Measurements from ENCODE around the gene PKP1.

PKP1 gene

DNA sequence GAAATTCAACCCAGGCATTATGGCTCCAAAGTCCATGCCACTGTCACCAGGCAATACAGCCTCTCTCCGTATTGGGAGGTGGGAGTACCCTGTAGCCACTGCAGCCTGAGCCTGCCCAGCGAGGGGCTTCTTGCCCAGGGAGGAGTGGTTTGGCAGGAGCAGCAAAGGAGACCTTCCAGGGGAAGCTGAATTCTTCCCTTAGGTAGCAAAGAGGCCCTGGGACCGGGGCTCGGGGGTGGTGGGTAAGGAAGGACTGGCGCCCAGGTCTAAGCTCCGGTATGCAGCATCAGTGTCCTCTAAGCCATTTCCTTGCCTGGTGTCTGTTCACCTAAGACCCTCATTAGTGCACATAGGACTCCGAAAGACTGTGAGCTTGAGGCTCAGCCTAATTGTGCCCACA is 77.2 kb downstream of the PKP1 start:
- TF ChIP-seq ZFX (IDR thresholded peaks at IDR 0.05): no peak
- TF ChIP-seq, protein P1, sequence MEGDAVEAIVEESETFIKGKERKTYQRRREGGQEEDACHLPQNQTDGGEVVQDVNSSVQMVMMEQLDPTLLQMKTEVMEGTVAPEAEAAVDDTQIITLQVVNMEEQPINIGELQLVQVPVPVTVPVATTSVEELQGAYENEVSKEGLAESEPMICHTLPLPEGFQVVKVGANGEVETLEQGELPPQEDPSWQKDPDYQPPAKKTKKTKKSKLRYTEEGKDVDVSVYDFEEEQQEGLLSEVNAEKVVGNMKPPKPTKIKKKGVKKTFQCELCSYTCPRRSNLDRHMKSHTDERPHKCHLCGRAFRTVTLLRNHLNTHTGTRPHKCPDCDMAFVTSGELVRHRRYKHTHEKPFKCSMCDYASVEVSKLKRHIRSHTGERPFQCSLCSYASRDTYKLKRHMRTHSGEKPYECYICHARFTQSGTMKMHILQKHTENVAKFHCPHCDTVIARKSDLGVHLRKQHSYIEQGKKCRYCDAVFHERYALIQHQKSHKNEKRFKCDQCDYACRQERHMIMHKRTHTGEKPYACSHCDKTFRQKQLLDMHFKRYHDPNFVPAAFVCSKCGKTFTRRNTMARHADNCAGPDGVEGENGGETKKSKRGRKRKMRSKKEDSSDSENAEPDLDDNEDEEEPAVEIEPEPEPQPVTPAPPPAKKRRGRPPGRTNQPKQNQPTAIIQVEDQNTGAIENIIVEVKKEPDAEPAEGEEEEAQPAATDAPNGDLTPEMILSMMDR (conservative IDR thresholded peaks at IDR 0.05): no peak

DNA sequence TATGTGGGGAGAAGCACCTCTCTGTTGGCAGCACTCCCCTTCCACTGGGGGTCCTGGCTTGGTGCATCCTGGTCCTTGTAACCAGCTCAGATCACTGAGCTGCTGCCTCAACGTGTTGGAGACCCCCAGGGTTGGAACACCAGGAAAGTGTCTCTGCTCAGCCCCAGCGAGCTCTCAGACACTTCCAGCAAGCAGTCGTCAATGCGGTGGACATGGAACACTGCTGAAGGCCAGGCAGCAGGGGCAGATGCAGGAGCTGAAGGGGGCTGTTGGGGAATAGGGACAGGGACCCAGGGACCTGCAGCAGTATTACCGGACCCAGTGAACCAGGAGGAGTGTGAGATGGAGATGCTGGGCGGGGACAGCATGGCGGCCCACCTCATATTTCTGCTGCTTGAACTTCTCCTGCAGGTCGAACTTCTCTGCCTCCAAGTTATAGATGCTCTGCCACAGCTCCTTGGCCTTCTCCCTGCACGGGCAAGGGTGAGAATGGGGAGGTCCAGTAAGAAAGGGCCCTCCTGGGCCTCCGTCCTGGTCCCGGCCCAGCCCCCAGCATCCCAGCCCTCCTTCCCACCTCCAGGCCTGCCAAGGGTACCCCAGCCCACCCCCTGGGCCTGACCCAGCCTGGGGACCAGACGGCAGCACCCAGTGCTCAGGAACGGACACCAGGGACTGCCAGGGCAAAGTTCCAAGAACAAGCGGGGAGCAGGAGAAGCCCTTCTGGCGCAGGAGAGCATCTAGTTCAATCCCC is 77.8 kb downstream of the PKP1 start:
- TF ChIP-seq ZFX (IDR thresholded peaks at IDR 0.05): no peak
- TF ChIP-seq, protein P1 (conservative IDR thresholded peaks at IDR 0.05): no peak
- no peak overlapping the region for H3K27ac ChIP-seq

More for the DNA sequence above, 77.2 kb downstream of the PKP1 start:
- H3K27ac ChIP-seq: no peak overlapping the region

DNA sequence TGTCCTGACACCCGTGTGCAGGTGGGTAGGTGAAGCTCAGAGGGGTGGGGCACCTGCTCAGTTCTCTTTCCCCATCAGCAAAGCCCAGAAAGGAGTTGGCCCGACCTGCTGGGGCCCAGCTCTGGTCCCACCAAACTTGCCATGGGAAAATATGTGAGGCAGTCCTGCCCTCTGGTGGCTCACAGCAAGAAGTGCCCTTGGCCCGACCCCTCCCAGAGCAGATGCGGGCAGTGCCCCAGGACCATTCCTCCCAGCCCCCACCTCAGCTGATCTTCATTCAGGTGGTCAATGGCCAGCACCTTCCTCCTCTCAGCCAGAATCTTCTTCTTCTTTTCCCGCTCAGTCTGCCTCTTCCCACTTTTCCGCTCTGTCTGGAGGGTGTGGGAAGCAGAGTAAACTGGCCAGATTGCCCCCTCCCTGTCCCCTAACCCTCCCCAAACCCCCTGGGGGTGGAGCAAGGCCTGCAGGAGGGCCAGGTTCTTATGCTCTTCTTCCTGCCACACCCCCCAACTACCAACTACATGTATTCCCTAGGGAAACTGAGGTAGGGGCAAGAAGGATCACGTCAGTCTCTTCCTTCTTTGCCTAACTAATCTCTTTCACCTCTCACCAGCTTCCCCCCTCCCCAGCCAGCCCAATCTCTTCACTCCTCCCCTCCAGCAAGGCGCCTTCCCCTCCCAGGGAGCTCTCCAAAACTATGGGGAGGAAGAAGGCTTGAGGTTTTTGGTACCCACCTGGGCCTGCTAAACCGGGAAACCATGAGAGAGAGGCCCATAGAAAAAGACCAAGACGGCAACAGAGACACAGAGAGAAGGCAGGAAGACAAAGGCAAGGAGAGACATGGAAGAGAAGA is 78.6 kb downstream of the PKP1 start:
- no peak overlapping the region for H3K27ac ChIP-seq
- no peak for TF ChIP-seq ZFX (IDR thresholded peaks at IDR 0.05)
- TF ChIP-seq, protein P1 (conservative IDR thresholded peaks at IDR 0.05): peak; percentile 90

- TF ChIP-seq, protein P1 (conservative IDR thresholded peaks at IDR 0.05): no peak
- TF ChIP-seq ZFX (IDR thresholded peaks at IDR 0.05): no peak
- H3K27ac ChIP-seq: no peak overlapping the region
Observed at GRCh38 chr1:201362906-201363305, 79.6 kb downstream of the PKP1 start.

GRCh38 chr1:201363467-201363866 is 80.2 kb downstream of the PKP1 start:
- no peak for TF ChIP-seq ZFX (IDR thresholded peaks at IDR 0.05)
- TF ChIP-seq, protein P1 (conservative IDR thresholded peaks at IDR 0.05): no peak
- H3K27ac ChIP-seq: no peak overlapping the region

DNA sequence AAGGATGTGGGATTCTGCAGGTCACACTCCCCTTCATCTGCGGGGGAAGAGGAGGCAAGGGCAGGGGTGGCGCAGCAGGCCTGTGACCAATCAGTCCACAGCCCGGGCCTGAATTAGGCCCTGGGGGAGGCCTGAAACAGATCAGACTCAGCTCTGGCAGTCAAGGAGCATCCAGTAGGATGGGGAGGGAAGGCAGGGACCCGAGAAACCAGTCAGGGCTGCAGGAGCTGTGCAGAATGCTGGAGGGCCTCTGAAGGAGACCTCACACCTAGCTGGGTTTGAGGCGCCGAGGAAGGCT is 81.5 kb downstream of the PKP1 start:
- no peak overlapping the region for H3K27ac ChIP-seq
- TF ChIP-seq ZFX (IDR thresholded peaks at IDR 0.05): no peak
- TF ChIP-seq, protein P1 (conservative IDR thresholded peaks at IDR 0.05): no peak

DNA sequence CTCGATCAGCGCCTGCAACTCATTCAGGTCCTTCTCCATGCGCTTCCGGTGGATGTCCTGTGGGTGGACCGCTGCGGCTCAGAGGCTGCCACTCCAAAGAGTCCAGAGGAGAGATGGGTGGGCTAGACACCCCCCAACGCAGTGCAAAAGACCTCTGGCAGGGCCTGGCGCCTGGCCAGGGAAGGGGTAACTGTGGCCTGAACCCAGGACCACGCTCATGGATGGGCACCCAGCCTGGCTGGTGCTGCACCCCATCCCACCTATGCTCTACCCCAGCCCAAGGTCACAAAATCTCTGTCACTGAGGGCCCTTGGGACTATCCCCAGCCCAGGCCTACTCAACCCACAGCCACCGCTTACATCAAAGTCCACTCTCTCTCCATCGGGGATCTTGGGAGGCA is 81.9 kb downstream of the PKP1 start:
- H3K27ac ChIP-seq: no peak overlapping the region
- TF ChIP-seq ZFX (IDR thresholded peaks at IDR 0.05): no peak

Measured in C4-2B (cell line).